Measurements from ENCODE around the gene USP37.
"Not testable (repeated sequence)": the region's sequence is repeated elsewhere in the genome, so short reads cannot be mapped to it uniquely, and the experiment has no call there.

USP37 gene

DNA sequence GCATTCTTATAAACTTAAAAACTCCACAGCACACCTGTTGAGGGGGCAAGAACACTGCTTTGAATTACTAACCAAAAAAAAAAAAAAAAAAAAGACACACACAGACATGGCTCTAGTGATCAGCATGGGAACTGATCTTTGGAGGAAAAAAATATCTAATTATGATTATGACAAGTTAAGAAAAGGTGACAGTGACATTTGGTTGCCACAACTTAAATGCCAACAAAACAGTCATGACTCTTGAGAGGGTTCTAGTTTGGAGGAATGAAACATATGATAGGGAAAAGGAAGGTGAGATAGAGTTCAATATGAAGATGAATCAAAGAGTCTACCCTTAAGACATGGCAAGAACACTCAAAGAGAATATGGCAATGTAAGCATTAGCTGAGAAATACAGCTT is 20.6 kb downstream of the USP37 start:
- Histone ChIP-seq H3K36me3 (peaks cover 61% of the 10 kb centered on the region), H3K27ac (no peak overlapping the region), H3K4me1 (ENCODE audit: control insufficient read depth in 1 of 2, insufficient read depth in 1 of 2, low read depth in 1 of 2, low read length in 1 of 2) (no peaks in the 10 kb centered on the region), H3K9me3 (no peaks in the 10 kb centered on the region), H3K4me3 (ENCODE audit: low read depth in 1 of 2, low read length in 1 of 2) (no peak overlapping the region), H3K27me3 (no peaks in the 10 kb centered on the region)
- TF ChIP-seq, protein P1, sequence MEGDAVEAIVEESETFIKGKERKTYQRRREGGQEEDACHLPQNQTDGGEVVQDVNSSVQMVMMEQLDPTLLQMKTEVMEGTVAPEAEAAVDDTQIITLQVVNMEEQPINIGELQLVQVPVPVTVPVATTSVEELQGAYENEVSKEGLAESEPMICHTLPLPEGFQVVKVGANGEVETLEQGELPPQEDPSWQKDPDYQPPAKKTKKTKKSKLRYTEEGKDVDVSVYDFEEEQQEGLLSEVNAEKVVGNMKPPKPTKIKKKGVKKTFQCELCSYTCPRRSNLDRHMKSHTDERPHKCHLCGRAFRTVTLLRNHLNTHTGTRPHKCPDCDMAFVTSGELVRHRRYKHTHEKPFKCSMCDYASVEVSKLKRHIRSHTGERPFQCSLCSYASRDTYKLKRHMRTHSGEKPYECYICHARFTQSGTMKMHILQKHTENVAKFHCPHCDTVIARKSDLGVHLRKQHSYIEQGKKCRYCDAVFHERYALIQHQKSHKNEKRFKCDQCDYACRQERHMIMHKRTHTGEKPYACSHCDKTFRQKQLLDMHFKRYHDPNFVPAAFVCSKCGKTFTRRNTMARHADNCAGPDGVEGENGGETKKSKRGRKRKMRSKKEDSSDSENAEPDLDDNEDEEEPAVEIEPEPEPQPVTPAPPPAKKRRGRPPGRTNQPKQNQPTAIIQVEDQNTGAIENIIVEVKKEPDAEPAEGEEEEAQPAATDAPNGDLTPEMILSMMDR (IDR thresholded peaks at IDR 0.05) = no peak

- TF ChIP-seq, protein P1 (IDR thresholded peaks at IDR 0.05) = no peak
- peaks cover 64% of the 10 kb centered on the region for H3K36me3 ChIP-seq
- no peaks in the 10 kb centered on the region for H3K27me3 ChIP-seq
Observed at GRCh38 chr2:218546012-218546411, 22.1 kb downstream of the USP37 start.

GRCh38 chr2:218540015-218540414 is 28.1 kb downstream of the USP37 start:
- Histone ChIP-seq H3K36me3 (peaks cover 77% of the 10 kb centered on the region), H3K27me3 (no peaks in the 10 kb centered on the region), H3K27ac (no peak overlapping the region), H3K9me3 (no peaks in the 10 kb centered on the region), H3K4me3 (ENCODE audit: low read depth in 1 of 2, low read length in 1 of 2) (no peak overlapping the region), H3K4me1 (ENCODE audit: control insufficient read depth in 1 of 2, insufficient read depth in 1 of 2, low read depth in 1 of 2, low read length in 1 of 2) (no peaks in the 10 kb centered on the region)
- TF ChIP-seq, protein P1 (IDR thresholded peaks at IDR 0.05) = no peak

More at GRCh38 chr2:218546012-218546411, 22.1 kb downstream of the USP37 start:
- H3K9me3 ChIP-seq = no peaks in the 10 kb centered on the region
- no peak overlapping the region for H3K27ac ChIP-seq
- H3K4me3 ChIP-seq (ENCODE audit: low read depth in 1 of 2, low read length in 1 of 2) = no peak overlapping the region
- no peaks in the 10 kb centered on the region for H3K4me1 ChIP-seq (ENCODE audit: control insufficient read depth in 1 of 2, insufficient read depth in 1 of 2, low read depth in 1 of 2, low read length in 1 of 2)

- Histone ChIP-seq H3K4me3 (ENCODE audit: low read depth in 1 of 2, low read length in 1 of 2) (no peak overlapping the region), H3K36me3 (peaks cover 74% of the 10 kb centered on the region), H3K9me3 (no peaks in the 10 kb centered on the region), H3K4me1 (ENCODE audit: control insufficient read depth in 1 of 2, insufficient read depth in 1 of 2, low read depth in 1 of 2, low read length in 1 of 2) (no peaks in the 10 kb centered on the region), H3K27me3 (no peaks in the 10 kb centered on the region), H3K27ac (no peak overlapping the region)
- TF ChIP-seq, protein P1 (IDR thresholded peaks at IDR 0.05) = no peak
Observed at GRCh38 chr2:218536804-218537494, 31.2 kb downstream of the USP37 start.

DNA sequence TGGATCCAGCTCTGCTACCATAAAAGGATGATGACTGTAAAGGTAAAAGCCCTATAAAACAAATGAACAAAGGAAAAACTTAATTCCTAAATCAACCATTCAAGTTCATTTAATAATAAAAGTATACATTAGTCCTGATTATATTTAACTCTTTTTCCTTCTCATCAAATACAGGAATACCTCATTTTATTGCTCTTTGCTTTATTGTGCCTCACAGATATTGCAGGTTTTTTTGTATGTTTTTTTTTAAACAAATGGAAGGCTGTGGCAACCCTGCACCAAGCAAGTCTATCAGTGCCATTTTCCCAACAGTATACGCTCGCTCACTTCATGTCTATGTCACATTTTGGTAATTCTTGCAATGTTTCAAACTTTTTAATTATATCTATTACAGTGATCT is 38.2 kb downstream of the USP37 start:
- Histone ChIP-seq H3K36me3 (peaks cover 73% of the 10 kb centered on the region), H3K27me3 (no peaks in the 10 kb centered on the region), H3K27ac (no peak overlapping the region), H3K4me1 (ENCODE audit: control insufficient read depth in 1 of 2, insufficient read depth in 1 of 2, low read depth in 1 of 2, low read length in 1 of 2) (no peaks in the 10 kb centered on the region), H3K4me3 (ENCODE audit: low read depth in 1 of 2, low read length in 1 of 2) (no peak overlapping the region), H3K9me3 (no peaks in the 10 kb centered on the region)
- TF ChIP-seq, protein P1 (IDR thresholded peaks at IDR 0.05) = no peak

- H3K27me3 ChIP-seq; H3K9me3 ChIP-seq; H3K4me3 ChIP-seq (ENCODE audit: low read depth in 1 of 2, low read length in 1 of 2); H3K4me1 ChIP-seq (ENCODE audit: control insufficient read depth in 1 of 2, insufficient read depth in 1 of 2, low read depth in 1 of 2, low read length in 1 of 2); H3K27ac ChIP-seq: not testable (repeated sequence)
- peaks cover 67% of the 10 kb centered on the region for H3K36me3 ChIP-seq
Observed at GRCh38 chr2:218528409-218528808, 39.7 kb downstream of the USP37 start.
